Germinal center (tissue), 1 donor: Measurements from ENCODE around the gene SPDYE6.
"Not testable (repeated sequence)": the region's sequence is repeated elsewhere in the genome, so short reads cannot be mapped to it uniquely, and the experiment has no call there.

ENCODE experiments used
- DNase-seq: peaks from one replicate; pipeline ENCODE4 v3.0.0; 2012; ENCODE audit warnings: mixed read lengths, low spot score

The SPDYE6 gene

GRCh38 chr7:102356344-102356743, at the start of gene SPDYE6:
TSS of gene SPDYE6 (minus strand) at chr7:102356444. CDS start at chr7:102356023, 421 bp downstream.
- not testable (repeated sequence) for DNase-seq

GRCh38 chr7:102404862-102405188, 48.6 kb upstream of the SPDYE6 start:
- DNase-seq: not testable (repeated sequence)

GRCh38 chr7:102404005-102404861, 48.0 kb upstream of the SPDYE6 start:
- DNase-seq: peak; percentile 75

GRCh38 chr7:102403563-102403962, 47.3 kb upstream of the SPDYE6 start:
- DNase-seq: no peak

- no peak for DNase-seq
These were observed 44.1 kb upstream of the SPDYE6 start for GRCh38 chr7:102400360-102400759.

- no peak for DNase-seq
These were observed 42.3 kb upstream of the SPDYE6 start for GRCh38 chr7:102398543-102398942.

- DNase-seq: no peak
These were observed 40.4 kb upstream of the SPDYE6 start for GRCh38 chr7:102396710-102397019.

- DNase-seq: peak; percentile 96
These were observed 39.8 kb upstream of the SPDYE6 start, which contains the start of gene PRKRIP1 for GRCh38 chr7:102395873-102396709. TSS of gene PRKRIP1 (plus strand) at chr7:102396363. CDS start at chr7:102396412, 49 bp downstream.

GRCh38 chr7:102395592-102395872, 39.3 kb upstream of the SPDYE6 start:
- DNase-seq: no peak

- DNase-seq: no peak
These were observed 37.2 kb upstream of the SPDYE6 start for GRCh38 chr7:102393467-102393866.

- DNase-seq: no peak
These were observed 36.1 kb upstream of the SPDYE6 start for GRCh38 chr7:102392330-102392729.

GRCh38 chr7:102390697-102391484, 34.6 kb upstream of the SPDYE6 start:
- peak; percentile 68 for DNase-seq

- DNase-seq: no peak
These were observed 33.6 kb upstream of the SPDYE6 start for GRCh38 chr7:102389810-102390209.

- DNase-seq: no peak
These were observed 30.8 kb upstream of the SPDYE6 start for GRCh38 chr7:102387064-102387463.

GRCh38 chr7:102381696-102382425, 25.6 kb upstream of the SPDYE6 start:
- DNase-seq: not testable (repeated sequence)

GRCh38 chr7:102380837-102381236, 24.6 kb upstream of the SPDYE6 start:
- not testable (repeated sequence) for DNase-seq

- DNase-seq: no peak
These were observed 20.8 kb upstream of the SPDYE6 start for GRCh38 chr7:102376964-102377466.

GRCh38 chr7:102372796-102373195, 16.6 kb upstream of the SPDYE6 start:
- not testable (repeated sequence) for DNase-seq

- DNase-seq: not testable (repeated sequence)
These were observed 13.8 kb upstream of the SPDYE6 start for GRCh38 chr7:102370038-102370437.

- DNase-seq: not testable (repeated sequence)
These were observed 9.1 kb upstream of the SPDYE6 start for GRCh38 chr7:102365390-102365789.

- DNase-seq: not testable (repeated sequence)
These were observed 8.2 kb upstream of the SPDYE6 start for GRCh38 chr7:102364394-102364886.
